Measurements from ENCODE around the gene CNOT9. TPM values are rescaled to one million over a fixed set of nuclear protein-coding genes. Genes with fewer than 3 reads are reported as not detected.
A peak's percentile ranks its signal among the peaks of the same experiment; 100 is the strongest.

The CNOT9 gene
- total and polyA plus RNA-seq, 12 donors, result 15.7 to 28.2 (median 20.5) TPM

DNA sequence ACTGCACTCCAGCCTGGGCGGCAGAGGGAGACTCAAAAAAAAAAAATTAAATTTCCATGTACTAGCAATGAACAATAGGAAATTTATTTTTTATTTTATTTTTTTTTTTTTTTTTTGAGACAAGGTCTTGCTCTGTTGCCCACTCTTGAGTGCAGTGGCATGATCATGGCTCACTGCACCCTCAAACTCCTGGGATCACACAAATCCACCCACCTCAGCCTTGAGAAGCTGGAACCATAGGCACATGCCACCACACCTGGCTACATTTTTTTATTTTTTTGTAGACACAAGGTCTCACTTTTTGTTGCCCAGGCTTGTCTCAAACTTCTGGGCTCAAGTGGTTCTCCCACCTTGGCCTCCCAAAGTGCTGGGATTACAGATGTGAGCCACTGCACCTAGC lies 16.9 kb downstream of the CNOT9 start:
- H3K36me3 ChIP-seq, result peaks cover 0 to 100% (median 79%) of the 10 kb centered on the region in 9 donors
- 88 to 93% methylated on average over 1 of the region's 1 CpG for WGBS, 2 donors
- H3K27ac ChIP-seq, result no peak overlapping the region
- DNase-seq (no peak), ATAC-seq (no peak)
- no peak overlapping the region for H3K4me3 ChIP-seq
- no peaks in the 10 kb centered on the region for H3K9me3 ChIP-seq
- TF ChIP-seq, protein P1, sequence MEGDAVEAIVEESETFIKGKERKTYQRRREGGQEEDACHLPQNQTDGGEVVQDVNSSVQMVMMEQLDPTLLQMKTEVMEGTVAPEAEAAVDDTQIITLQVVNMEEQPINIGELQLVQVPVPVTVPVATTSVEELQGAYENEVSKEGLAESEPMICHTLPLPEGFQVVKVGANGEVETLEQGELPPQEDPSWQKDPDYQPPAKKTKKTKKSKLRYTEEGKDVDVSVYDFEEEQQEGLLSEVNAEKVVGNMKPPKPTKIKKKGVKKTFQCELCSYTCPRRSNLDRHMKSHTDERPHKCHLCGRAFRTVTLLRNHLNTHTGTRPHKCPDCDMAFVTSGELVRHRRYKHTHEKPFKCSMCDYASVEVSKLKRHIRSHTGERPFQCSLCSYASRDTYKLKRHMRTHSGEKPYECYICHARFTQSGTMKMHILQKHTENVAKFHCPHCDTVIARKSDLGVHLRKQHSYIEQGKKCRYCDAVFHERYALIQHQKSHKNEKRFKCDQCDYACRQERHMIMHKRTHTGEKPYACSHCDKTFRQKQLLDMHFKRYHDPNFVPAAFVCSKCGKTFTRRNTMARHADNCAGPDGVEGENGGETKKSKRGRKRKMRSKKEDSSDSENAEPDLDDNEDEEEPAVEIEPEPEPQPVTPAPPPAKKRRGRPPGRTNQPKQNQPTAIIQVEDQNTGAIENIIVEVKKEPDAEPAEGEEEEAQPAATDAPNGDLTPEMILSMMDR (IDR thresholded peaks at IDR 0.05), result no peak
- no peaks in the 10 kb centered on the region for H3K27me3 ChIP-seq
- intact Hi-C loops (cut with DNase I), result loop anchor here in 1 of 10 donors (5.0 kb wide), 1 partner anchor 62 kb away; no protein-coding TSS in a partner anchor
- H3K4me1 ChIP-seq, result no peaks in the 10 kb centered on the region

DNA sequence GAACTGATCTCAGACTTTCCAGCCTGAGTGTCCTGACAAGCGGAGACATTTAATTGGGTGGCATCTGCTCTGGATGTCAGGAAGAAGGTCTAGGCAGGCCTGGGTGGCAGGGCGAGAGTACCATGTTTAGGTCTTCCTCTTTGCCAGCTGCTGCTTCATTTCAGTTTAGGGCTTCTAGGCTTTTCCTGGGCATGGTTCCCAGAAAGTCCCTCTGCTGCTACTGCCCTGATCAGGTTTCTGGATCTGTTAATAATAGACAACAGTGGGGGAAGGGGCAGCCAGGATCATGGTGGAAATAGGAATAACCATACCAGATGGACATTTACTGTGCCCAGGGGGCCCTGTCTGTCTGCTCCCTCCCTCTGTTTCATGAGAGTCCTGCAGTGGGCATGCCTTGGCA lies 36.8 kb downstream of the CNOT9 start:
- peak in 6 of 8 donors; percentile 29 to 78 (median 49) for ATAC-seq
- H3K36me3 ChIP-seq, result no peaks in the 10 kb centered on the region
- no peaks in the 10 kb centered on the region for H3K27me3 ChIP-seq
- H3K4me3 ChIP-seq, result no peak overlapping the region
- TF ChIP-seq, protein P1 (IDR thresholded peaks at IDR 0.05), result no peak
- DNase-seq, result peak in 1 of 2 donors; percentile 23
- intact Hi-C loops (cut with DNase I), result no loop called here
- no peaks in the 10 kb centered on the region for H3K9me3 ChIP-seq
- H3K27ac ChIP-seq, result no peak overlapping the region
- WGBS, 2 donors, result 74 to 85% methylated on average over 2 of the region's 2 CpGs
- peaks cover 0 to 25% (median 11%) of the 10 kb centered on the region in 9 donors for H3K4me1 ChIP-seq

DNA sequence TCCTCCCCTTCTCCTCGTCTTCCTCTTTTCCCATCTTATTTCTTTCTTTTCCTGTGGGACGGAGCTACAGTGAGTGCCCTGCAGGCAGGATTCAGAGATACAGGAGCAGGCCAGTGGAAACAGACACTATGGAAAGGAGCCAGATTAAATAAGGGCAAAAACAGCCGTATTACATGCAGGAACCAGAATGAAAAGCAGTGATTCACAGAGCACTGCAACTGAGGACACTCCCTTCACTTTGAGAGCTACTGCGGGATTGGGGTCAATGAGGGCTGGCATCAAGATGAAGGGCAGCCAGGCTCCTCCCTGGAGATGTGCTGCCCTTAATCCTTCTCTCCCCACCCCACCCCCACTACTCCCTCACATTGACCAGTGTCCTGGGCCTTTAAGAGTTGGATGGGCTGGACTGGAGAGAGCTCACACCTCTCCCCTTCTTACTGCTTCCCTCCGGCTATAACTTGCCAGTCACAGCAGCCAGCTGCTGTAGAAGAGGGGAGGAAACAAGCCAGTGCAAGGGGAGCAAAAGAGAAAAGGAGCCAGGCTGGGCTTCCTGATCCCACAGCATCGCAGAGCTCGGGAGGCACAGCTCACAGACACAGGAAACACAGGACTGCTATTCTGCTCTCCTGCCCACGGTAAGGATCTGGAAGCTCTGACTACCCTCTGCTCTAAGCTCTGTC lies 38.9 kb downstream of the CNOT9 start, which contains the start of gene PLCD4:
TSS of gene PLCD4 (plus strand) at position 464 of the 680 bp plus-strand sequence. CDS start 7,841 bp downstream, outside the sequence.
- Histone ChIP-seq H3K27me3 (no peaks in the 10 kb centered on the region), H3K4me3 (peak within 1 kb of the TSS in 5 of 10 donors; percentile 22 to 33 (median 29)), H3K9me3 (no peaks in the 10 kb centered on the region), H3K27ac (peak within 1 kb of the TSS in 4 of 10 donors; percentile 9 to 46 (median 22)), H3K36me3 (no peaks in the 10 kb centered on the region), H3K4me1 (peaks cover 0 to 25% (median 11%) of the 10 kb centered on the region in 9 donors)
- intact Hi-C loops (cut with DNase I), result no loop called here
- 19 to 20% methylated on average over 8 of the region's 8 CpGs for WGBS, 2 donors
- TF ChIP-seq, protein P1 (IDR thresholded peaks at IDR 0.05), result no peak
- DNase-seq (peak in 1 of 2 donors; percentile 15), ATAC-seq (peak; percentile 61 to 79 (median 77))

DNA sequence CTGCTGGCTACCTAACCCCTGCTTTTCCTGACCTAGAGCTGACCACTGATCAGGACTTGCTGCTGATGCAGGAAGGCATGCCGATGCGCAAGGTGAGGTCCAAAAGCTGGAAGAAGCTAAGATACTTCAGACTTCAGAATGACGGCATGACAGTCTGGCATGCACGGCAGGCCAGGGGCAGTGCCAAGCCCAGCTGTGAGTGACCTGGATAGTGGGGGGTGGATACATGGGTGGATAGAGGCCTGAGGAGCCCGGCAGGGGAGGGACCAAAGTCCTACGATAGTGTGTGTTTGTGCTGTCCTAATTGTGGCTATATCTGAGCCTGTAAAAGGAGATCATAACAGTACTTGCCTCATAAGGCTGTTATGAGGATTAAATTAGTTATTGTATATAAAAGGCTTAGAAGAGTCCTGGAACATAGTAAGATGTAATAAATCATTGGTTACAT lies 47.3 kb downstream of the CNOT9 start:
- H3K9me3 ChIP-seq, result no peaks in the 10 kb centered on the region
- no peaks in the 10 kb centered on the region for H3K27me3 ChIP-seq
- no peak overlapping the region for H3K4me3 ChIP-seq
- no peaks in the 10 kb centered on the region for H3K36me3 ChIP-seq
- H3K27ac ChIP-seq, result no peak overlapping the region
- ATAC-seq (no peak), DNase-seq (no peak)
- 72 to 81% methylated on average over 6 of the region's 6 CpGs for WGBS, 2 donors
- no peaks in the 10 kb centered on the region for H3K4me1 ChIP-seq
- intact Hi-C loops (cut with DNase I), result no loop called here
- TF ChIP-seq, protein P1 (IDR thresholded peaks at IDR 0.05), result no peak

Data from heart right ventricle (tissue), 16 donors.